ENCODE data around the gene C1orf50.

DNA sequence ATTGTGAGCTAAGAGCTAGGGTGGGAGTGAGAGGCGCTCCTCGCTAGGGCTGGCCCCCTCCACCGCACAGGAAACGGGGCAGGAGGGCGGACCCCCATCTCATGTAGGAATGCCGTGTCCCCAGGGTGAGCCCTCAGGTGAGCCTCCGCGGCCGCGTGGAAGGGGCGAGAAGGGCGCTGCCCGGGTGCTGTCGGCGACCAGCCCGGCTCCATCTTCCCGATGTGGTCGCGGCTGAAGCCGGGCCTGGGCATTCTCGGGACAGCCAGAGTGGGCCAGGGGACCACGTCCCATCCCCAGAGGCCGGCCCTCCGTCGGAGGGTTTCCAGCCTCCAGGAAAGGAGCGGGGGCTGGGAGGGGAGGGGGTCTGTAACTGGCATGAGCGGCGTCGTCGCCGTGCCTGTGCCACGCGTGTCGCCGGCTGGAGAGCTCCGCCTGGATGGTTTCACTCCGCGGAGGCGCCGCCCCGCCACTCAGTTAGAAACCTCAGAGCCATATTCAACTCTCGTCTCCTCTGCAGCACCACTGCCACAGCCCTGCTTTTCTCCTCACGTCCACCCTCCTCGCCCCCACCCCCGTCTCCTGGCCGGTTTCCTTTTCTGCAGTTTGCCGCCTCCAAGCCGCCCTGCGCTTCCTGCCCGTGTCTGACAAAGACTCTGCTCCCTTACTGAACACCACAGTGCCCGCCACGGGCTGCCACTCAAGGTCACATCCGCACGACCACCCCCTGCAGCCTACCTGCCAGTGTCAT is 18.1 kb downstream of the C1orf50 start, which contains the start of gene TMEM269:
- TF ChIP-seq CTCF (IDR thresholded peaks at IDR 0.05; ENCODE audit: borderline replicate concordance, extremely low read depth, low read length, poor library complexity, severe bottlenecking) (no peak), EZH2 (IDR thresholded peaks at IDR 0.05; ENCODE audit: borderline replicate concordance, low read depth, low read length, severe bottlenecking) (no peak)

All from DND-41 (cell line).